Kidney epithelial cell (primary cell): Measurements from ENCODE around the gene ABHD14A. TPM values are rescaled to one million over a fixed set of nuclear protein-coding genes. Genes with fewer than 3 reads are reported as not detected.

ENCODE experiments used
- DNase-seq: peaks from one replicate; pipeline ENCODE4 v3.0.0-alpha.2; 2010; ENCODE audit warnings: low read depth
- H3K27me3 ChIP-seq: 2 replicates; pipeline ENCODE4 v1.6.0; 2011; ENCODE audit warnings: low read length; ENCODE audit not compliant: control insufficient read depth, insufficient read depth
- H3K36me3 ChIP-seq: 2 replicates; pipeline ENCODE4 v1.5.1; 2011; ENCODE audit warnings: low read length; ENCODE audit not compliant: control insufficient read depth, insufficient read depth
- H3K4me3 ChIP-seq: 2 replicates; pipeline ENCODE4 v1.5.1; 2011; ENCODE audit warnings: low read depth, mild to moderate bottlenecking, control low read depth, low read length
- CTCF ChIP-seq: IDR thresholded peaks from 2 replicates; pipeline ENCODE4 v1.5.1; 2011; ENCODE audit warnings: mild to moderate bottlenecking, moderate library complexity, low read length, control low read depth, inconsistent platforms; ENCODE audit not compliant: insufficient read depth, poor library complexity, severe bottlenecking
- total RNA-seq: library from RNA; depleted of rRNA; stranded (reverse); fragments of >200 nt; gene quantifications from 2 replicates; pipeline ENCODE4 v1.2.3, GENCODE V29; 2015

Gene ABHD14A
- total RNA-seq, 1 donor from 2014 or later, result 15.3 TPM

- TF ChIP-seq CTCF, result no peak
- H3K27me3 ChIP-seq, result no peaks in the 10 kb centered on the region
- DNase-seq, result no peak
- H3K4me3 ChIP-seq, result no peak overlapping the region
- no peaks in the 10 kb centered on the region for H3K36me3 ChIP-seq
Measured at GRCh38 chr3:52029053-52029452, 54.2 kb downstream of the ABHD14A start.

GRCh38 chr3:52029535-52029934 is 54.7 kb downstream of the ABHD14A start:
- no peaks in the 10 kb centered on the region for H3K27me3 ChIP-seq
- no peak overlapping the region for H3K4me3 ChIP-seq
- H3K36me3 ChIP-seq, result no peaks in the 10 kb centered on the region
- TF ChIP-seq CTCF, result no peak
- DNase-seq, result no peak

Other genes with a start within 250 kb of the ABHD14A start
- gene IQCF6, start 195.8 kb upstream of the ABHD14A start, total RNA-seq, result not detected in 2 replicates
- gene IQCF2, start 113.4 kb upstream of the ABHD14A start, total RNA-seq, result not detected in 2 replicates
- not detected in 2 replicates for gene IQCF5, start 99.5 kb upstream of the ABHD14A start, total RNA-seq
- not detected in 2 replicates for gene IQCF1, start 71.7 kb upstream of the ABHD14A start, total RNA-seq
- gene RRP9, start 33.2 kb upstream of the ABHD14A start, total RNA-seq, result 43.2 and 49.4 TPM in 2 replicates
- gene PARP3, start 32.7 kb upstream of the ABHD14A start, total RNA-seq, result 22.5 and 30.9 TPM in 2 replicates
- not detected in 2 replicates for gene GPR62, start 19.7 kb upstream of the ABHD14A start, total RNA-seq
- 123 and 144 TPM in 2 replicates for gene PCBP4, start 7.6 kb upstream of the ABHD14A start, total RNA-seq
- gene ABHD14B, start 1.0 kb upstream of the ABHD14A start, total RNA-seq, result 36.3 and 50.5 TPM in 2 replicates
- 59.4 and 69.0 TPM in 2 replicates for gene ACY1, start 8.5 kb downstream of the ABHD14A start, total RNA-seq
- 2,366 and 2,384 TPM in 2 replicates for gene RPL29, start 20.8 kb downstream of the ABHD14A start, total RNA-seq
- gene DUSP7, start 81.5 kb downstream of the ABHD14A start, total RNA-seq, result 23.5 and 27.7 TPM in 2 replicates
- 4.0 and 4.7 TPM in 2 replicates for gene POC1A, start 179.4 kb downstream of the ABHD14A start, total RNA-seq
- gene ALAS1, start 223.1 kb downstream of the ABHD14A start, total RNA-seq, result 47.5 and 54.2 TPM in 2 replicates